Left lung (tissue), 10 donors: ENCODE data around the gene ABCB6. TPM values are rescaled to one million over a fixed set of nuclear protein-coding genes. Genes with fewer than 3 reads are reported as not detected.

ENCODE experiments used
- ATAC-seq: fragments of 200-7000 bp; cut with Tn5 transposase; one replicate; pipeline ENCODE4 v1.9.1; 2020; ENCODE audit warnings: moderate library complexity
- DNase-seq, 4 donors: peaks; one replicate each; pipeline ENCODE4 v3.0.0-alpha.2; 2013 to 2020
- H3K27ac ChIP-seq, 2 donors: fragments of 200-600 bp; sonication (generic) in 1 of 2; one replicate each; pipeline versions ENCODE4 v1.5.0 to v1.8.0; 2020 to 2021
- H3K27me3 ChIP-seq, 2 donors: fragments of 200-600 bp; sonication (generic) in 1 of 2; one replicate each; pipeline versions ENCODE4 v1.5.0 to v1.8.0; 2020 to 2021
- H3K36me3 ChIP-seq, 2 donors: fragments of 200-600 bp; sonication (generic) in 1 of 2; one replicate each; pipeline versions ENCODE4 v1.5.0 to v1.8.0; 2020 to 2021
- H3K4me1 ChIP-seq, 2 donors: fragments of 200-600 bp; one replicate each; pipeline ENCODE4 v1.8.0; 2021
- H3K4me3 ChIP-seq, 2 donors: fragments of 200-600 bp; sonication (generic) in 1 of 2; one replicate each; pipeline versions ENCODE4 v1.5.0 to v1.8.0; 2020 to 2021; ENCODE audit warnings: mild to moderate bottlenecking in 1 of 2
- H3K9me3 ChIP-seq, 2 donors: fragments of 200-600 bp; sonication (generic) in 1 of 2; one replicate each; pipeline versions ENCODE4 v1.5.0 to v1.8.0; 2020 to 2021
- CTCF ChIP-seq, 2 donors: fragments of 200-600 bp; sonication (generic) in 1 of 2; IDR thresholded peaks; one replicate each; pipeline versions ENCODE4 v1.5.0 to v1.8.0; 2021; ENCODE audit warnings: antibody characterized with exemption in 2 of 2
- intact Hi-C, 2 donors: fragments of 100-400 bp; cut with DNase I; formaldehyde crosslinking; loops; one replicate each; pipeline versions ENCODE4 v1.11.2 to v1.14.2; 2022
- polyA plus RNA-seq, 6 donors: library from polyadenylated mRNA; unstranded; fragments of 120-200 nt; gene quantifications; one replicate each; pipeline ENCODE4 v1.2.1, GENCODE V29; 2013; ENCODE audit not compliant: insufficient read length in 6 of 6
- total RNA-seq, 2 donors: library from RNA; stranded (reverse); fragmentation: NEBNext Ultra II Directional; extraction: Animal tissue kit (Norgen Biotek cat#: 25700); gene quantifications; one replicate each; pipeline ENCODE4 v1.2.1, GENCODE V29; 2021
- donor health status: DM: no; HTN: yes; CAD: no.
- donor health status: DM: no; HTN: no; CAD: no.

The ABCB6 gene
- total and polyA plus RNA-seq, 8 donors = 23.2 to 45.3 (median 30.1) TPM

- no peaks in the 10 kb centered on the region for H3K9me3 ChIP-seq
- intact Hi-C loops = loop anchor here in 1 of 2 donors (10.0 kb wide), 1 partner anchor 126 kb away; no protein-coding TSS in a partner anchor
- no peak overlapping the region for H3K4me3 ChIP-seq
- H3K27me3 ChIP-seq = no peaks in the 10 kb centered on the region
- peaks cover 0 to 11% of the 10 kb centered on the region in 2 donors for H3K4me1 ChIP-seq
- peaks cover 0 to 23% of the 10 kb centered on the region in 2 donors for H3K36me3 ChIP-seq
- ATAC-seq (no peak), DNase-seq (no peak)
- TF ChIP-seq CTCF (IDR thresholded peaks at IDR 0.05) = no peak
- H3K27ac ChIP-seq = no peak overlapping the region
Observed at GRCh38 chr2:219168526-219168925, 50.2 kb downstream of the ABCB6 start.

- Histone ChIP-seq H3K27ac (no peak overlapping the region), H3K9me3 (no peaks in the 10 kb centered on the region), H3K36me3 (peaks cover 0 to 17% of the 10 kb centered on the region in 2 donors), H3K4me1 (peaks cover 0 to 11% of the 10 kb centered on the region in 2 donors), H3K27me3 (no peaks in the 10 kb centered on the region), H3K4me3 (no peak overlapping the region)
- intact Hi-C loops = loop anchor here in 1 of 2 donors (10.0 kb wide), 1 partner anchor 127 kb away; no protein-coding TSS in a partner anchor
- DNase-seq (no peak), ATAC-seq (no peak)
- TF ChIP-seq CTCF (IDR thresholded peaks at IDR 0.05) = no peak
Observed at GRCh38 chr2:219167997-219168396, 50.8 kb downstream of the ABCB6 start.

GRCh38 chr2:219165058-219165911 lies 53.5 kb downstream of the ABCB6 start:
- intact Hi-C loops = loop anchor here in 1 of 2 donors (10.0 kb wide), 1 partner anchor 130 kb away; no protein-coding TSS in a partner anchor
- Histone ChIP-seq H3K4me3 (no peak overlapping the region), H3K36me3 (no peaks in the 10 kb centered on the region), H3K27me3 (no peaks in the 10 kb centered on the region), H3K27ac (no peak overlapping the region), H3K9me3 (no peaks in the 10 kb centered on the region), H3K4me1 (peaks cover 0 to 6% of the 10 kb centered on the region in 2 donors)
- no peak for TF ChIP-seq CTCF (IDR thresholded peaks at IDR 0.05)
- DNase-seq (no peak), ATAC-seq (no peak)

GRCh38 chr2:219163156-219163555 lies 55.6 kb downstream of the ABCB6 start:
- no peak for TF ChIP-seq CTCF (IDR thresholded peaks at IDR 0.05)
- Histone ChIP-seq H3K36me3 (no peaks in the 10 kb centered on the region), H3K9me3 (no peaks in the 10 kb centered on the region), H3K4me3 (no peak overlapping the region), H3K4me1 (peaks cover 4 to 12% of the 10 kb centered on the region in 2 donors), H3K27ac (no peak overlapping the region), H3K27me3 (no peaks in the 10 kb centered on the region)
- intact Hi-C loops = loop anchor here in 1 of 2 donors (10.0 kb wide), 1 partner anchor 132 kb away; no protein-coding TSS in a partner anchor
- DNase-seq = no peak
- ATAC-seq = no peak

- intact Hi-C loops = loop anchor here in 1 of 2 donors (10.0 kb wide), 1 partner anchor 134 kb away; no protein-coding TSS in a partner anchor
- peaks cover 0 to 16% of the 10 kb centered on the region in 2 donors for H3K36me3 ChIP-seq
- peak overlapping the region; percentile 54 to 73 for H3K4me3 ChIP-seq
- ATAC-seq = no peak
- no peaks in the 10 kb centered on the region for H3K27me3 ChIP-seq
- DNase-seq = no peak
- peak overlapping the region; percentile 93 for H3K27ac ChIP-seq
- no peak for TF ChIP-seq CTCF (IDR thresholded peaks at IDR 0.05)
- no peaks in the 10 kb centered on the region for H3K9me3 ChIP-seq
- peaks cover 4 to 12% of the 10 kb centered on the region in 2 donors for H3K4me1 ChIP-seq
Observed at GRCh38 chr2:219161097-219161496, 57.7 kb downstream of the ABCB6 start.
